Parathyroid adenoma (tissue), 2 donors: ENCODE measurements around the gene ZDHHC14.

ENCODE experiments used
- H2AFZ ChIP-seq: fragments of 300-600 bp; sonication (generic); one replicate; pipeline ENCODE4 v1.7.0; 2017; ENCODE audit warnings: antibody characterized with exemption, mild to moderate bottlenecking
- H3K27ac ChIP-seq: fragments of 300-600 bp; sonication (generic); one replicate; pipeline ENCODE4 v1.7.0; 2017
- H3K27me3 ChIP-seq: fragments of 300-600 bp; sonication (generic); one replicate; pipeline ENCODE4 v1.7.0; 2017; ENCODE audit warnings: low read length; ENCODE audit not compliant: control insufficient read depth, insufficient read depth
- H3K36me3 ChIP-seq: fragments of 300-600 bp; sonication (generic); one replicate; pipeline ENCODE4 v1.7.0; 2017; ENCODE audit warnings: low read length; ENCODE audit not compliant: control insufficient read depth, insufficient read depth
- H3K4me1 ChIP-seq: fragments of 300-600 bp; sonication (generic); one replicate; pipeline ENCODE4 v1.7.0; 2017; ENCODE audit warnings: control low read depth
- H3K4me2 ChIP-seq: fragments of 300-600 bp; sonication (generic); one replicate; pipeline ENCODE4 v1.7.0; 2017; ENCODE audit warnings: low read length
- H3K4me3 ChIP-seq: fragments of 300-600 bp; sonication (generic); one replicate; pipeline ENCODE4 v1.7.0; 2017; ENCODE audit warnings: low read depth, low read length
- H3K79me2 ChIP-seq: fragments of 300-600 bp; sonication (generic); one replicate; pipeline ENCODE4 v1.7.0; 2017; ENCODE audit warnings: control low read depth
- H3K9ac ChIP-seq: fragments of 300-600 bp; sonication (generic); one replicate; pipeline ENCODE4 v1.7.0; 2017; ENCODE audit warnings: mild to moderate bottlenecking
- H3K9me3 ChIP-seq: fragments of 300-600 bp; sonication (generic); one replicate; pipeline ENCODE4 v1.7.0; 2017; ENCODE audit warnings: low read length; ENCODE audit not compliant: control insufficient read depth
- TF ChIP-seq, protein P1 (sequence below): fragments of 300-600 bp; sonication (generic); IDR thresholded peaks from one replicate; pipeline ENCODE4 v1.7.0; 2017; ENCODE audit warnings: antibody characterized with exemption, mild to moderate bottlenecking
- donor health status: primary hyperparathyroidism.

Gene ZDHHC14

DNA sequence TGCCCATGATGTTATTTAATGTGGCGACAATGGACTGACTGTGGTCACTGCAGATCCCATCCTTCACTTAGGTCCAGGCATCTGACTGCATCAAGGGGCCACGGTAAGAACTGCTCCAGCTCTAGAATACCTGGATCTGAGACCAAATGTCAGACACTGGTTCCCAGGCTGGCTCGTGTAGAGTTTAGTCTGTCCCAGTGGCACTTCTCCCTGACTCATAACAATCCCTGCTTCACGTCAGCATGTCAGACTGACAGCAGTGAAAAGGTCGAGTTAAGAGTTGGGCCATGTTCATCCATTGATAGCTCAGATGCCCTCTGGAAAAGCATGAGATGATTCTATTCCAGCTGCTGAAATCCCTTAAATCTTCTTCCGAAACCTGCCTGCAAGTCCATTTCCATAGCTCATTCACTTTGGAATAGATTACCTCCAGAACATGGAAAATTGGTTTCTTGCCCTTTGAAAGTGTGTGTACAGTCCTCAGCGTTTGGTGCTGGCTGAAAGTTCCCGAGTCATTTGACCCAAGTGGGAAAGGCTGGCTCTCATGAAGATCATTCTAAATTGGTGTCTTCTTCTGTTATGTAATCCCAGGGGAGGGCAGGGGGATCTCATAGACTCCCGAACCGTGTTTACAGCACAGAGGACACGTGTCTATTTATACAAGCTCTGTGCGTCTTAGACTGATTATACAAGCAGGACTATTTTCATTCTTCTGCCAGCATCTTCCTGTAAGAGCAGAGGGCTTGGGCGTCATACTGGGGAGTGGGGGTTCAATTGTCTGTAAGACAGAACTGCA, 160.8 kb downstream of the ZDHHC14 start:
- Histone ChIP-seq H3K4me1 (peaks cover 5% of the 10 kb centered on the region), H3K4me2 (no peak overlapping the region), H3K79me2 (no peaks in the 10 kb centered on the region), H3K9ac (no peak overlapping the region), H3K9me3 (no peaks in the 10 kb centered on the region), H3K36me3 (no peaks in the 10 kb centered on the region), H2AFZ (no peak overlapping the region), H3K27me3 (no peaks in the 10 kb centered on the region), H3K4me3 (no peak overlapping the region), H3K27ac (no peak overlapping the region)
- TF ChIP-seq, protein P1, sequence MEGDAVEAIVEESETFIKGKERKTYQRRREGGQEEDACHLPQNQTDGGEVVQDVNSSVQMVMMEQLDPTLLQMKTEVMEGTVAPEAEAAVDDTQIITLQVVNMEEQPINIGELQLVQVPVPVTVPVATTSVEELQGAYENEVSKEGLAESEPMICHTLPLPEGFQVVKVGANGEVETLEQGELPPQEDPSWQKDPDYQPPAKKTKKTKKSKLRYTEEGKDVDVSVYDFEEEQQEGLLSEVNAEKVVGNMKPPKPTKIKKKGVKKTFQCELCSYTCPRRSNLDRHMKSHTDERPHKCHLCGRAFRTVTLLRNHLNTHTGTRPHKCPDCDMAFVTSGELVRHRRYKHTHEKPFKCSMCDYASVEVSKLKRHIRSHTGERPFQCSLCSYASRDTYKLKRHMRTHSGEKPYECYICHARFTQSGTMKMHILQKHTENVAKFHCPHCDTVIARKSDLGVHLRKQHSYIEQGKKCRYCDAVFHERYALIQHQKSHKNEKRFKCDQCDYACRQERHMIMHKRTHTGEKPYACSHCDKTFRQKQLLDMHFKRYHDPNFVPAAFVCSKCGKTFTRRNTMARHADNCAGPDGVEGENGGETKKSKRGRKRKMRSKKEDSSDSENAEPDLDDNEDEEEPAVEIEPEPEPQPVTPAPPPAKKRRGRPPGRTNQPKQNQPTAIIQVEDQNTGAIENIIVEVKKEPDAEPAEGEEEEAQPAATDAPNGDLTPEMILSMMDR: no peak

DNA sequence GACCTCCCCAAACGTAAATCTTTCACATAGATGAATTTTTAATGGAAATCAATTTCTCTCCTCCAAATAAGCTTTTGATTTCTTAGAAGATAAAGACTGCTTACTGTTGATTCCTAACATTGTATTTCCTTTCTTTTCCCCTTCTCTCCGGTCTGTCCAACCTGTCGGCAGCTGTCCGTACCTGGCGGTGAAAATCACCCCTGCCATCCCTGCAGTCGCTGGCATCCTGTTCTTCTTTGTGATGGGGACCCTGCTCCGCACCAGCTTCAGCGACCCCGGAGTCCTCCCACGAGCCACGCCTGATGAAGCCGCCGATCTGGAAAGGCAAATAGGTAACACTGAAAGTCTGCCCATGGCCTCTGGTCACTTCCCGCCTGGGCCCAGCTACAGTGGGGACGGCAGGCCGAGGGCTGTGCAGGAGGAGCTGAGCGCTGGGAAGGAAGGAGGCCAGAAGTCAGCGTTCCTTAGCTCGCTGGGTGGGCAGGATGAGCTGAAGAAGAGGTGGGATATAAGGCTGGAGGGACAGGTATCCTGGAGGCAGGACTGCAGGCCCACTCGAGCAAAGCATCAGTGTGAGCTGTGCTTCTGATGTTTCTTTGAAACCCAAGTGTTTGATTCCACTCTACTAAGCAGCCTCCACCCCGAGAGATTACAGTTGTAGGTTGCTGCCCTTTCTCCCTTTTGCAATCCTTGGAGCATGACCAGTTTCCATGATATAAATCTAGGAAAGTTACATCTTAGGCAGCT, 161.6 kb downstream of the ZDHHC14 start:
- Histone ChIP-seq H3K27me3 (no peaks in the 10 kb centered on the region), H2AFZ (no peak overlapping the region), H3K9ac (no peak overlapping the region), H3K4me3 (no peak overlapping the region), H3K27ac (no peak overlapping the region), H3K36me3 (no peaks in the 10 kb centered on the region), H3K9me3 (no peaks in the 10 kb centered on the region), H3K4me2 (no peak overlapping the region), H3K4me1 (peaks cover 5% of the 10 kb centered on the region), H3K79me2 (no peaks in the 10 kb centered on the region)
- TF ChIP-seq, protein P1: no peak

DNA sequence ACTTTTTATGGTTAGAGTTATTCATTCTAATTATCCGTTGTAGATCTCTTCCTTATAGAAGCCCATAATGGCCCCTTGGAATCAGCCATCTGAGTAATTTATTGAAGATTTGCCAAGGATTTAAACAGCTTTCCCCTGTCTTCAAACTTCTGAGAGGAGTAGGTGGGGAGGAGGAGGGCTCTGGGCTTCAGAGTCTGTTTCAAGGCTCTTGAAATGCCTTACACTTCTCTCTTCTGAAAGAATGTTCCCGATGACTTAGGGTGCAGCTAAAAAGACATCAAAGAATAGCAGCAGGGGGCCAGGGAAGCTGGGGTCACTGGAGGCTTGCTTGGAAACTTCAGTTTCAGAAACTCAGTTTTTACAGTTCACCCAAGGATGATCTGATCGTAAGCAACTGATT, 165.3 kb downstream of the ZDHHC14 start:
- H3K9ac ChIP-seq: no peak overlapping the region
- no peak overlapping the region for H3K4me3 ChIP-seq
- H3K36me3 ChIP-seq: no peaks in the 10 kb centered on the region
- no peak overlapping the region for H3K4me2 ChIP-seq
- H3K4me1 ChIP-seq: peaks cover 5% of the 10 kb centered on the region
- no peaks in the 10 kb centered on the region for H3K9me3 ChIP-seq
- H3K27ac ChIP-seq: no peak overlapping the region
- TF ChIP-seq, protein P1: no peak
- H3K27me3 ChIP-seq: no peaks in the 10 kb centered on the region
- H2AFZ ChIP-seq: no peak overlapping the region
- no peaks in the 10 kb centered on the region for H3K79me2 ChIP-seq

DNA sequence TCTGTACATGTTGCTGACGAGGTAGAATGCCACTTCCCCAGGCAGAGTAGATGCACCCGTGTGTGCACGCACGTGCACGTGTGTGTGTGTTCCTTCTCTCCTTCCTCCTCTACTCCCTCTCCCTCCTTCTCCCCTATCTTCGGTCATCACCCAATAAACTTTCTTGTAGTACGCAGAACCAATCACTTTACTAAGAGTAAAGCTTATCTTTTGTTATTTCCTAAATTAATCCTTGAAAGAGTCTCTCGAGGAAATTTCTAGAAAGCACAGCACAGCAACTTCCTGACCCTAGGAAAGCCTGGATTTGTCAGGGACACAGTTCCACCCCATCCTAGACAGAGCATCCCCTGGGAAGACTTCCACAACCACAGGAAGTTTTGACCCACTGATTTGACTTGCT, 166.1 kb downstream of the ZDHHC14 start:
- H3K9ac ChIP-seq: no peak overlapping the region
- no peaks in the 10 kb centered on the region for H3K79me2 ChIP-seq
- peaks cover 5% of the 10 kb centered on the region for H3K4me1 ChIP-seq
- no peak overlapping the region for H2AFZ ChIP-seq
- H3K4me3 ChIP-seq: no peak overlapping the region
- no peak overlapping the region for H3K4me2 ChIP-seq
- H3K36me3 ChIP-seq: no peaks in the 10 kb centered on the region
- TF ChIP-seq, protein P1: no peak
- no peaks in the 10 kb centered on the region for H3K27me3 ChIP-seq
- H3K9me3 ChIP-seq: no peaks in the 10 kb centered on the region
- no peak overlapping the region for H3K27ac ChIP-seq
